Neuronal stem cell (in vitro differentiated cells): ENCODE results near the gene CD48.
"Not testable (repeated sequence)": the region's sequence is repeated elsewhere in the genome, so short reads cannot be mapped to it uniquely, and the experiment has no call there.

Experiments
- DNase-seq: peaks from one replicate; pipeline ENCODE4 v3.0.0-alpha.2; 2013; ENCODE audit warnings: low spot score
- H2AFZ ChIP-seq: one replicate; pipeline ENCODE4 v1.6.1; 2013; ENCODE audit warnings: mild to moderate bottlenecking, low read length, inconsistent platforms
- H2AK5ac ChIP-seq: 2 replicates; pipeline ENCODE4 v1.6.1; 2013; ENCODE audit warnings: low read depth, mild to moderate bottlenecking, inconsistent platforms, low read length, moderate library complexity, mixed read lengths
- H2BK120ac ChIP-seq: 2 replicates; pipeline ENCODE4 v1.6.1; 2013; ENCODE audit warnings: low read depth, mild to moderate bottlenecking, inconsistent platforms, low read length, moderate library complexity, mixed read lengths
- H2BK12ac ChIP-seq: one replicate; pipeline ENCODE4 v1.6.1; 2013; ENCODE audit warnings: low read length, inconsistent platforms
- H2BK15ac ChIP-seq: 2 replicates; pipeline ENCODE4 v1.6.1; 2013; ENCODE audit warnings: mild to moderate bottlenecking, low read length, inconsistent platforms, mixed read lengths
- H2BK5ac ChIP-seq: one replicate; pipeline ENCODE4 v1.6.1; 2013; ENCODE audit warnings: inconsistent platforms, mild to moderate bottlenecking, low read length, moderate library complexity
- H3K14ac ChIP-seq: one replicate; pipeline ENCODE4 v1.6.1; 2013; ENCODE audit warnings: low read length, inconsistent platforms
- H3K18ac ChIP-seq: 2 replicates; pipeline ENCODE4 v1.6.1; 2013; ENCODE audit warnings: low read length, inconsistent platforms
- H3K23ac ChIP-seq: 2 replicates; pipeline ENCODE4 v1.6.1; 2013; ENCODE audit warnings: low read depth, mild to moderate bottlenecking, mixed read lengths, low read length, inconsistent platforms; ENCODE audit not compliant: poor library complexity
- H3K27ac ChIP-seq: replicated peaks from 3 replicates; pipeline ENCODE4 v1.5.1; 2013; ENCODE audit warnings: low read length, inconsistent platforms
- H3K27me3 ChIP-seq, 3 experiments: 2 replicates each; pipeline ENCODE4 v1.6.1; 2013; ENCODE audit warnings: low read length in 3 of 3, mild to moderate bottlenecking in 2 of 3, inconsistent platforms in 1 of 3, low read depth in 1 of 3, mixed read lengths in 1 of 3, moderate library complexity in 1 of 3; ENCODE audit not compliant: control insufficient read depth in 3 of 3, insufficient read depth in 3 of 3
- H3K36me3 ChIP-seq, 2 donors: replicated peaks in 1 of 2; 2 replicates each; pipeline ENCODE4 v1.6.1; 2013; ENCODE audit warnings: low read length in 2 of 2; ENCODE audit not compliant: control insufficient read depth in 2 of 2, insufficient read depth in 2 of 2
- H3K4ac ChIP-seq: 2 replicates; pipeline ENCODE4 v1.6.1; 2013; ENCODE audit warnings: inconsistent platforms, mild to moderate bottlenecking, low read length, moderate library complexity
- H3K4me1 ChIP-seq, 2 donors: 1 replicate in 1 of 2; 2 replicates in 1 of 2; pipeline ENCODE4 v1.6.1; 2013; ENCODE audit warnings: low read length in 2 of 2, low read depth in 1 of 2; ENCODE audit not compliant: control insufficient read depth in 2 of 2, insufficient read depth in 1 of 2
- H3K4me2 ChIP-seq: one replicate; pipeline ENCODE4 v1.6.1; 2013; ENCODE audit warnings: mild to moderate bottlenecking, low read length, inconsistent platforms; ENCODE audit not compliant: insufficient read depth, poor library complexity, severe bottlenecking
- H3K4me3 ChIP-seq, 2 donors: 2 replicates each; pipeline ENCODE4 v1.5.1; 2013; ENCODE audit warnings: low read length in 2 of 2, mild to moderate bottlenecking in 2 of 2, inconsistent platforms in 1 of 2, moderate library complexity in 1 of 2
- H3K79me1 ChIP-seq: one replicate; pipeline ENCODE4 v1.6.1; 2013; ENCODE audit warnings: low read depth, mild to moderate bottlenecking, inconsistent platforms, low read length, moderate library complexity
- H3K9ac ChIP-seq: one replicate; pipeline ENCODE4 v1.6.1; 2013; ENCODE audit warnings: mild to moderate bottlenecking, low read depth, low read length, inconsistent platforms; ENCODE audit not compliant: poor library complexity
- H3K9me3 ChIP-seq, 2 donors: replicated peaks in 1 of 2; 2 replicates each; pipeline versions ENCODE3 to v1.6.1; 2013; ENCODE audit warnings: low read length in 2 of 2, mild to moderate bottlenecking in 2 of 2, inconsistent platforms in 1 of 2, low read depth in 1 of 2, mixed read lengths in 1 of 2, moderate library complexity in 1 of 2; ENCODE audit not compliant: control insufficient read depth in 2 of 2, insufficient read depth in 1 of 2
- H4K8ac ChIP-seq: one replicate; pipeline ENCODE4 v1.6.1; 2013; ENCODE audit warnings: low read depth, mild to moderate bottlenecking, inconsistent platforms, low read length, moderate library complexity
- H4K91ac ChIP-seq: one replicate; pipeline ENCODE4 v1.6.1; 2013; ENCODE audit warnings: low read length, low read depth, mild to moderate bottlenecking, inconsistent platforms; ENCODE audit not compliant: poor library complexity
- WGBS, 2 donors: extraction: QIAGEN DNeasy Blood & Tissue Kit; methylation state at CpG; one replicate each; pipeline ENCODE4 v1.1.7; 2013; ENCODE audit warnings: missing lambda C conversion rate in 2 of 2, mixed read lengths in 1 of 2; ENCODE audit not compliant: insufficient read length in 2 of 2, insufficient replicate concordance in 1 of 2; ENCODE audit errors: extremely low coverage in 2 of 2; 5-methylcytosine and 5-hydroxymethylcytosine counted together

CD48 gene

GRCh38 chr1:160652924-160653619, 58.5 kb downstream of the CD48 start:
- peaks cover 0 to 3% of the 10 kb centered on the region in 2 donors for H3K4me1 ChIP-seq
- H3K9me3 ChIP-seq = no peaks in the 10 kb centered on the region
- H2BK15ac ChIP-seq = no peak overlapping the region
- no peak overlapping the region for H2AK5ac ChIP-seq
- no peak overlapping the region for H3K18ac ChIP-seq
- no peak overlapping the region for H2BK5ac ChIP-seq
- no peak overlapping the region for H3K4me3 ChIP-seq
- peak overlapping the region; percentile 7 for H3K9ac ChIP-seq
- no peak overlapping the region for H3K14ac ChIP-seq
- H2BK120ac ChIP-seq = no peak overlapping the region
- H3K23ac ChIP-seq = no peak overlapping the region
- no peak overlapping the region for H2BK12ac ChIP-seq
- H3K27ac ChIP-seq = no peak overlapping the region
- no peak overlapping the region for H3K4me2 ChIP-seq
- H3K27me3 ChIP-seq = peaks cover 0 to 3% (median 0%) of the 10 kb centered on the region in 3 experiments
- no peak overlapping the region for H4K91ac ChIP-seq
- no peaks in the 10 kb centered on the region for H3K36me3 ChIP-seq
- H2AFZ ChIP-seq = no peak overlapping the region
- no peaks in the 10 kb centered on the region for H3K79me1 ChIP-seq
- H4K8ac ChIP-seq = no peak overlapping the region
- H3K4ac ChIP-seq = no peak overlapping the region
- no peak for DNase-seq
- no CpG with 5 or more reads among the region's 9 CpGs for WGBS, 2 donors

- H3K4me1 ChIP-seq, H4K8ac ChIP-seq, DNase-seq, H2BK15ac ChIP-seq, H4K91ac ChIP-seq, H3K23ac ChIP-seq, H3K14ac ChIP-seq, H3K4me2 ChIP-seq, H3K79me1 ChIP-seq, H2AK5ac ChIP-seq, H3K4me3 ChIP-seq, H2BK12ac ChIP-seq, H3K27me3 ChIP-seq, H3K18ac ChIP-seq, H3K36me3 ChIP-seq, H2BK5ac ChIP-seq, H3K27ac ChIP-seq, H3K9ac ChIP-seq, H2BK120ac ChIP-seq, H3K4ac ChIP-seq, H3K9me3 ChIP-seq: not testable (repeated sequence)
- WGBS, 2 donors = no CpG with 5 or more reads among the region's 8 CpGs
- H2AFZ ChIP-seq = peak overlapping the region; percentile 64
Measured at GRCh38 chr1:160652065-160652641, 59.5 kb downstream of the CD48 start.

- no peak overlapping the region for H4K91ac ChIP-seq
- H3K18ac ChIP-seq = no peak overlapping the region
- no peak overlapping the region for H4K8ac ChIP-seq
- no peak overlapping the region for H3K27ac ChIP-seq
- H3K9ac ChIP-seq = no peak overlapping the region
- no peak overlapping the region for H2BK5ac ChIP-seq
- H2AFZ ChIP-seq = peak overlapping the region; percentile 40
- no peak overlapping the region for H2BK15ac ChIP-seq
- no peak overlapping the region for H2BK120ac ChIP-seq
- WGBS, 2 donors = no CpG with 5 or more reads among the region's 1 CpG
- no peak overlapping the region for H2BK12ac ChIP-seq
- no peak overlapping the region for H3K14ac ChIP-seq
- no peak overlapping the region for H2AK5ac ChIP-seq
- H3K36me3 ChIP-seq = no peaks in the 10 kb centered on the region
- H3K27me3 ChIP-seq = peaks cover 0 to 3% (median 0%) of the 10 kb centered on the region in 3 experiments
- no peak overlapping the region for H3K23ac ChIP-seq
- H3K9me3 ChIP-seq = no peaks in the 10 kb centered on the region
- H3K4me2 ChIP-seq = no peak overlapping the region
- no peak overlapping the region for H3K4me3 ChIP-seq
- peaks cover 0 to 3% of the 10 kb centered on the region in 2 donors for H3K4me1 ChIP-seq
- no peak for DNase-seq
- H3K4ac ChIP-seq = no peak overlapping the region
- no peaks in the 10 kb centered on the region for H3K79me1 ChIP-seq
Measured at GRCh38 chr1:160651433-160652064, 60.1 kb downstream of the CD48 start.

GRCh38 chr1:160647329-160647720, 64.3 kb downstream of the CD48 start:
- Histone ChIP-seq H2BK15ac (no peak overlapping the region), H3K36me3 (no peaks in the 10 kb centered on the region), H3K27me3 (peaks cover 0 to 3% (median 0%) of the 10 kb centered on the region in 3 experiments), H3K9ac (no peak overlapping the region), H3K4me3 (no peak overlapping the region), H2BK5ac (no peak overlapping the region), H2AK5ac (no peak overlapping the region), H4K91ac (no peak overlapping the region), H2BK12ac (no peak overlapping the region), H3K79me1 (no peaks in the 10 kb centered on the region), H3K9me3 (no peaks in the 10 kb centered on the region), H3K4me1 (peaks cover 0 to 2% of the 10 kb centered on the region in 2 donors), H2BK120ac (no peak overlapping the region), H3K23ac (no peak overlapping the region), H3K27ac (no peak overlapping the region), H3K18ac (no peak overlapping the region), H3K14ac (no peak overlapping the region), H4K8ac (no peak overlapping the region), H2AFZ (no peak overlapping the region), H3K4ac (no peak overlapping the region), H3K4me2 (no peak overlapping the region)
- no peak for DNase-seq
- WGBS, 2 donors = no CpG with 5 or more reads among the region's 3 CpGs
